ENCODE results near the gene HORMAD2. TPM values are rescaled to one million over a fixed set of nuclear protein-coding genes. Genes with fewer than 3 reads are reported as not detected.

HORMAD2 gene
- total and polyA plus RNA-seq, 4 donors, result 0.02 to 0.46 TPM; not detected in 2

DNA sequence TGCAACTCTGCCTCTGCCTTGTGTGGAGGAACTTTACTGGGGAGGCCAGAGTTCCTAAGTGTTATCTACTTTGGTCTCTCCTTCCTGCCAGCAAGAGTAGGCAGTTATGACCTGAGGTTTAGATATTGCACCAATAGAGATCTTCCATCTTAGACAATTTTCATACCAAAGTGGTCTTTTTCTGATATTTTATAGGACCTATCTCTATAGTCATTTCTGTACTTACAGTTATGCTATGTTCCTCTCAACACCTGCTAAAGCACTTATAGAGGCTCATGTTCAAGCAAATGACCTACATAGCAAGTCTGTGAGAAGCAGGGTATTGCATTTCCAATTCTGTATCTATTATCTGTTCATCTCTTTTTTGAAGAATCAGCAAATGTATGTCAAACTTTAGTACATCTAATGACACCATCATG is 80.8 kb downstream of the HORMAD2 start:
- Histone ChIP-seq H3K27ac (ENCODE audit: low read depth in 1 of 2, low read length in 1 of 2) (no peak overlapping the region), H3K36me3 (ENCODE audit: control insufficient read depth in 4 of 4, insufficient read depth in 4 of 4, low read length in 4 of 4) (no peaks in the 10 kb centered on the region), H3K4me1 (ENCODE audit: control insufficient read depth in 5 of 5, insufficient read depth in 5 of 5, low read length in 5 of 5) (peaks cover 0 to 12% (median 0%) of the 10 kb centered on the region in 5 donors), H3K27me3 (ENCODE audit: control insufficient read depth in 3 of 3, insufficient read depth in 3 of 3, low read length in 2 of 3) (no peaks in the 10 kb centered on the region), H3K9ac (ENCODE audit: insufficient read depth in 1 of 2, low read length in 2 of 2) (no peak overlapping the region), H3K4me3 (no peak overlapping the region), H3K9me3 (ENCODE audit: control insufficient read depth in 4 of 4, insufficient read depth in 3 of 4, low read length in 3 of 4) (no peaks in the 10 kb centered on the region)
- DNase-seq, result no peak
- no peak for ATAC-seq (ENCODE audit: insufficient read depth, low FRiP score)
- TF ChIP-seq, protein P1, sequence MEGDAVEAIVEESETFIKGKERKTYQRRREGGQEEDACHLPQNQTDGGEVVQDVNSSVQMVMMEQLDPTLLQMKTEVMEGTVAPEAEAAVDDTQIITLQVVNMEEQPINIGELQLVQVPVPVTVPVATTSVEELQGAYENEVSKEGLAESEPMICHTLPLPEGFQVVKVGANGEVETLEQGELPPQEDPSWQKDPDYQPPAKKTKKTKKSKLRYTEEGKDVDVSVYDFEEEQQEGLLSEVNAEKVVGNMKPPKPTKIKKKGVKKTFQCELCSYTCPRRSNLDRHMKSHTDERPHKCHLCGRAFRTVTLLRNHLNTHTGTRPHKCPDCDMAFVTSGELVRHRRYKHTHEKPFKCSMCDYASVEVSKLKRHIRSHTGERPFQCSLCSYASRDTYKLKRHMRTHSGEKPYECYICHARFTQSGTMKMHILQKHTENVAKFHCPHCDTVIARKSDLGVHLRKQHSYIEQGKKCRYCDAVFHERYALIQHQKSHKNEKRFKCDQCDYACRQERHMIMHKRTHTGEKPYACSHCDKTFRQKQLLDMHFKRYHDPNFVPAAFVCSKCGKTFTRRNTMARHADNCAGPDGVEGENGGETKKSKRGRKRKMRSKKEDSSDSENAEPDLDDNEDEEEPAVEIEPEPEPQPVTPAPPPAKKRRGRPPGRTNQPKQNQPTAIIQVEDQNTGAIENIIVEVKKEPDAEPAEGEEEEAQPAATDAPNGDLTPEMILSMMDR (IDR thresholded peaks at IDR 0.05; ENCODE audit: control extremely low read depth, extremely low read depth), result no peak

DNA sequence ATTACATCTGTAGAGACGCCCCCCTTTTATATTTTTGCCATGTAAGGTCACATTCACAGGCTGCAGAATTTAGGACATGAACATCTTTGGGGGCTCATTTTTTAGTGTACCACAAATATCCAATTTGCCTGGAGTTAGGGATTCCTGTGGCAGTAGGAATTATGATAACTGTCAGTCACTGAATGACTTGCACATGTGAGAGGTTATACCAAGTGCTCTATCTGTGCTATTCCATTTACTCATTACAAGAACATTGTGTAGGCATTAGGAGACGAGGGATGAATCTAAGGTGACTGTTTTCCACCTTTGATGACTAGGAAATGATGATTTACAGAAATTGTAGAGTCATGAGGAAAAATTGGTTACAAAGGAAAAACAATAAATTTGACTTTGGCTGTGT is 87.0 kb downstream of the HORMAD2 start:
- no peak for ATAC-seq (ENCODE audit: insufficient read depth, low FRiP score)
- H3K27ac ChIP-seq (ENCODE audit: low read depth in 1 of 2, low read length in 1 of 2), result no peak overlapping the region
- TF ChIP-seq, protein P1 (IDR thresholded peaks at IDR 0.05; ENCODE audit: control extremely low read depth, extremely low read depth), result no peak
- H3K9ac ChIP-seq (ENCODE audit: insufficient read depth in 1 of 2, low read length in 2 of 2), result no peak overlapping the region
- H3K4me1 ChIP-seq (ENCODE audit: control insufficient read depth in 5 of 5, insufficient read depth in 5 of 5, low read length in 5 of 5), result no peaks in the 10 kb centered on the region
- H3K27me3 ChIP-seq (ENCODE audit: control insufficient read depth in 3 of 3, insufficient read depth in 3 of 3, low read length in 2 of 3), result peaks cover 0 to 3% (median 0%) of the 10 kb centered on the region in 3 donors
- DNase-seq, result no peak
- no peaks in the 10 kb centered on the region for H3K9me3 ChIP-seq (ENCODE audit: control insufficient read depth in 4 of 4, insufficient read depth in 3 of 4, low read length in 3 of 4)
- H3K36me3 ChIP-seq (ENCODE audit: control insufficient read depth in 4 of 4, insufficient read depth in 4 of 4, low read length in 4 of 4), result no peaks in the 10 kb centered on the region
- whole genome bisulfite sequencing, 2 donors, result 91 to 94% methylated on average over 2 of the region's 2 CpGs
- no peak overlapping the region for H3K4me3 ChIP-seq

DNA sequence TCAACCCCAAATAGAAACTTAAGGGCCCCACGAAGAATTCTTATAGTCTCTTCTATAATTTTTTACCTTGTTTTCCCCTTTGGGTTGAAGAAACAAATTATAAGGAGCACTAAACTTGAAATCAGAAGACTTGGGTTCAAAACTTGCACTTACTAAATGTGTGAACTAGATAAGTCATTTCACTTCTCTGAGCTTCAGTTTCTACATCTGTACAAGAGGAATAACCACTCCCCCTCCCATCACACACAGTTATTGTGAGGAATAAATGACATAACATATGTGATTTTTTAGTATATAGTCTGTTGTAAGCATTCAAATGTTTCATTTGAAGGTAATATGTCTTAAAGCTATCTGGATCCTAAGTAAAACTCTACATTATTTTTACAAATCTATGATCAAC is 87.5 kb downstream of the HORMAD2 start:
- no peak for DNase-seq
- no peak overlapping the region for H3K4me3 ChIP-seq
- no peaks in the 10 kb centered on the region for H3K9me3 ChIP-seq (ENCODE audit: control insufficient read depth in 4 of 4, insufficient read depth in 3 of 4, low read length in 3 of 4)
- ATAC-seq (ENCODE audit: insufficient read depth, low FRiP score), result no peak
- H3K27me3 ChIP-seq (ENCODE audit: control insufficient read depth in 3 of 3, insufficient read depth in 3 of 3, low read length in 2 of 3), result peaks cover 0 to 3% (median 0%) of the 10 kb centered on the region in 3 donors
- no peak overlapping the region for H3K9ac ChIP-seq (ENCODE audit: insufficient read depth in 1 of 2, low read length in 2 of 2)
- WGBS, 2 donors, result 71 to 100% methylated on average over 1 of the region's 1 CpG
- no peaks in the 10 kb centered on the region for H3K36me3 ChIP-seq (ENCODE audit: control insufficient read depth in 4 of 4, insufficient read depth in 4 of 4, low read length in 4 of 4)
- no peaks in the 10 kb centered on the region for H3K4me1 ChIP-seq (ENCODE audit: control insufficient read depth in 5 of 5, insufficient read depth in 5 of 5, low read length in 5 of 5)
- TF ChIP-seq, protein P1 (IDR thresholded peaks at IDR 0.05; ENCODE audit: control extremely low read depth, extremely low read depth), result no peak
- no peak overlapping the region for H3K27ac ChIP-seq (ENCODE audit: low read depth in 1 of 2, low read length in 1 of 2)

DNA sequence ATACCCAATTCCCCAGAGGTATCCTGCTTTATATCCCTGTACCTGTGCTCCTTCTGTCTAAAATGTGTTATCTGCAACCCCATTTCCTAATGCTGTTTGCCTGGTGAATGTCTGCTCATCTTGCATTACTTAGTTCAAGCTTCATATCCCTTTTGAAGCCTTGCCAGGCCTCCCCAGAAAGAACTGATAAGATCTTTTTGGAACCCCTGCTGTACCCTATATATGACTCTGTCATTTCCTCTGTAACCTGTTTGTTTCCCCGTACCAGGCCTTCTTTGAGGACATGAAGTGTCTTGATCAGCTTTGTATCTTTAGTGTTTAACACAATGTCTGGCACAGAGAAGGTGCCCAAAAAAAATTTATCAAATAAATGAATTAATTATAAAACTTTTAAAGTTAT is 88.7 kb downstream of the HORMAD2 start:
- Histone ChIP-seq H3K4me3 (no peak overlapping the region), H3K9ac (ENCODE audit: insufficient read depth in 1 of 2, low read length in 2 of 2) (no peak overlapping the region), H3K9me3 (ENCODE audit: control insufficient read depth in 4 of 4, insufficient read depth in 3 of 4, low read length in 3 of 4) (no peaks in the 10 kb centered on the region), H3K27ac (ENCODE audit: low read depth in 1 of 2, low read length in 1 of 2) (no peak overlapping the region), H3K36me3 (ENCODE audit: control insufficient read depth in 4 of 4, insufficient read depth in 4 of 4, low read length in 4 of 4) (no peaks in the 10 kb centered on the region), H3K27me3 (ENCODE audit: control insufficient read depth in 3 of 3, insufficient read depth in 3 of 3, low read length in 2 of 3) (peaks cover 0 to 3% (median 0%) of the 10 kb centered on the region in 3 donors), H3K4me1 (ENCODE audit: control insufficient read depth in 5 of 5, insufficient read depth in 5 of 5, low read length in 5 of 5) (no peaks in the 10 kb centered on the region)
- WGBS, 2 donors, result 42 to 43% methylated on average over 1 of the region's 1 CpG
- TF ChIP-seq, protein P1 (IDR thresholded peaks at IDR 0.05; ENCODE audit: control extremely low read depth, extremely low read depth), result no peak
- DNase-seq (no peak), ATAC-seq (ENCODE audit: insufficient read depth, low FRiP score) (no peak)
